ENCODE data around the gene KRTAP5-3. TPM values are rescaled to one million over a fixed set of nuclear protein-coding genes. Genes with fewer than 3 reads are reported as not detected.

KRTAP5-3 gene
- total and polyA plus RNA-seq, 2 donors (not counting 3 experiments of a cell fraction or from before 2014, with no cell fraction given): not detected

Other genes starting within 250 kb of the KRTAP5-3 start
- gene BRSK2, start 218.5 kb downstream of the KRTAP5-3 start, total RNA-seq: 0.20 and 0.39 TPM in 2 replicates
- gene BRSK2, start 218.5 kb downstream of the KRTAP5-3 start, polyA plus RNA-seq: 0.08 and 0.54 TPM in 2 replicates
- gene MOB2, start 121.7 kb downstream of the KRTAP5-3 start, total RNA-seq: 38.2 and 39.0 TPM in 2 replicates
- gene MOB2, start 121.7 kb downstream of the KRTAP5-3 start, polyA plus RNA-seq: 50.6 and 54.9 TPM in 2 replicates
- gene DUSP8, start 36.2 kb downstream of the KRTAP5-3 start, total RNA-seq: 5.9 and 8.7 TPM in 2 replicates
- 4.6 and 6.0 TPM in 2 replicates for gene DUSP8, start 36.2 kb downstream of the KRTAP5-3 start, polyA plus RNA-seq
- gene KRTAP5-1, start 23.2 kb downstream of the KRTAP5-3 start, total RNA-seq: not detected in 2 replicates
- gene KRTAP5-1, start 23.2 kb downstream of the KRTAP5-3 start, polyA plus RNA-seq: not detected in 2 replicates
- not detected in 2 replicates for gene KRTAP5-2, start 10.2 kb downstream of the KRTAP5-3 start, total RNA-seq
- not detected in 2 replicates for gene KRTAP5-2, start 10.2 kb downstream of the KRTAP5-3 start, polyA plus RNA-seq
- gene KRTAP5-4, start 13.7 kb upstream of the KRTAP5-3 start, total RNA-seq: not detected in 2 replicates
- not detected in 2 replicates for gene KRTAP5-4, start 13.7 kb upstream of the KRTAP5-3 start, polyA plus RNA-seq
- gene KRTAP5-5, start 21.3 kb upstream of the KRTAP5-3 start, total RNA-seq: not detected in 2 replicates
- not detected in 2 replicates for gene KRTAP5-5, start 21.3 kb upstream of the KRTAP5-3 start, polyA plus RNA-seq
- not detected in 2 replicates for gene KRTAP5-6, start 88.7 kb upstream of the KRTAP5-3 start, total RNA-seq
- gene KRTAP5-6, start 88.7 kb upstream of the KRTAP5-3 start, polyA plus RNA-seq: not detected in 2 replicates
- 0.62 and 0.66 TPM in 2 replicates for gene IFITM10, start 142.1 kb upstream of the KRTAP5-3 start, total RNA-seq
- gene IFITM10, start 142.1 kb upstream of the KRTAP5-3 start, polyA plus RNA-seq: 0.04 and 0.08 TPM in 2 replicates
- 197 and 215 TPM in 2 replicates for gene CTSD, start 155.5 kb upstream of the KRTAP5-3 start, total RNA-seq
- gene CTSD, start 155.5 kb upstream of the KRTAP5-3 start, polyA plus RNA-seq: 248 and 344 TPM in 2 replicates
- not detected in 2 replicates for gene SYT8, start 226.5 kb upstream of the KRTAP5-3 start, total RNA-seq
- not detected in 2 replicates for gene SYT8, start 226.5 kb upstream of the KRTAP5-3 start, polyA plus RNA-seq
- not detected in 2 replicates for gene TNNI2, start 230.5 kb upstream of the KRTAP5-3 start, total RNA-seq
- gene TNNI2, start 230.5 kb upstream of the KRTAP5-3 start, polyA plus RNA-seq: not detected in 2 replicates
- not detected in 2 replicates for gene LSP1, start 244.6 kb upstream of the KRTAP5-3 start, total RNA-seq
- gene LSP1, start 244.6 kb upstream of the KRTAP5-3 start, polyA plus RNA-seq: not detected in 2 replicates